Ramos (cell line): Measurements from ENCODE around the gene USP32.

Experiments used
- in situ Hi-C: fragments of 300-500 bp; cut with MboI; formaldehyde crosslinking; loops from one replicate; pipeline ENCODE4 v1.14.3; 2022; ENCODE audit warnings: low sequenced_read_pairs; ENCODE audit not compliant: unreplicated experiment

USP32 gene

GRCh38 chr17:60311186-60311585 lies 80.7 kb downstream of the USP32 start:
- in situ Hi-C loops, result no loop called here

DNA sequence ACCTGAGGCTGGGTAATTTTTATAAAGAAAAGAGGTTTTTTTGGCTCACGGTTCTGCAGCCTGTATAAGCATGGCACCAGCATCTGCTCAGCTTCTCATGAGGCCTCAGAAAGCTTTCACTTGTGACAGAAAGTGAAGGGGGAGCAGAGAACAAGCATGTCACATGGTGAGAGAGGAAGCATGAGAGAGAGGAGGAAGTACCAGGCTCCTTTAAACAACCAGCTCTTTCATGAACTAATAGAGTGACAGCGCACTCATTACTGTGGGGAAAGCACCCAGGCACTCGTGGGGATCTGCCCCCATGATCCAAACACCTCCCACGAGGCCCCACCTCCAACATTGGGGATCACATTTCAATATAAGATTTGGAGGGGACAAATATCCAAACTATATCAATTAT lies 86.8 kb downstream of the USP32 start:
- in situ Hi-C loops, result no loop called here

- in situ Hi-C loops, result no loop called here
Measured at GRCh38 chr17:60304502-60304901, 87.4 kb downstream of the USP32 start.

- in situ Hi-C loops, result no loop called here
Measured at GRCh38 chr17:60303406-60304099, 88.4 kb downstream of the USP32 start.

DNA sequence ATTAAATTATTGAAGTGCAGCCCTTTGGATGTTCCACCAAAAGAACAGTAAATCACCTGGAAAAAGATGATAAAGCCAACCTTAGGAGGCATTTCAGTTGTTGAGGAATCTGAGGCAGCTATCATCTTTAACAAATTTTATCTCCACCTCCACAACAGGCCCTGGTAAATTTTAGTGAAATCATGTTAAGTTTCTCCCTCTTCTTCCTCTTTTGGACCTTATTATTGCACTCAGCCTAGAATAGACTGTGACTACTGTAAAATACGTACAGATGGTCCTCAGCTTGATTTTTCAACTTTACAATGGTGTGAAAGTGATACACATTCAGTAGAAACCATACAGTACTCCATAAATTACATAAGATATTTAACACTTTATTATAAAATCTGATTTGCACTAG lies 90.3 kb downstream of the USP32 start:
- in situ Hi-C loops, result no loop called here

GRCh38 chr17:60300949-60301348 lies 91.0 kb downstream of the USP32 start:
- in situ Hi-C loops, result no loop called here

GRCh38 chr17:60300011-60300410 lies 91.9 kb downstream of the USP32 start:
- in situ Hi-C loops, result no loop called here

GRCh38 chr17:60297760-60298401 lies 94.1 kb downstream of the USP32 start:
- in situ Hi-C loops, result no loop called here

- in situ Hi-C loops, result no loop called here
Measured at GRCh38 chr17:60296177-60296576, 95.8 kb downstream of the USP32 start.

DNA sequence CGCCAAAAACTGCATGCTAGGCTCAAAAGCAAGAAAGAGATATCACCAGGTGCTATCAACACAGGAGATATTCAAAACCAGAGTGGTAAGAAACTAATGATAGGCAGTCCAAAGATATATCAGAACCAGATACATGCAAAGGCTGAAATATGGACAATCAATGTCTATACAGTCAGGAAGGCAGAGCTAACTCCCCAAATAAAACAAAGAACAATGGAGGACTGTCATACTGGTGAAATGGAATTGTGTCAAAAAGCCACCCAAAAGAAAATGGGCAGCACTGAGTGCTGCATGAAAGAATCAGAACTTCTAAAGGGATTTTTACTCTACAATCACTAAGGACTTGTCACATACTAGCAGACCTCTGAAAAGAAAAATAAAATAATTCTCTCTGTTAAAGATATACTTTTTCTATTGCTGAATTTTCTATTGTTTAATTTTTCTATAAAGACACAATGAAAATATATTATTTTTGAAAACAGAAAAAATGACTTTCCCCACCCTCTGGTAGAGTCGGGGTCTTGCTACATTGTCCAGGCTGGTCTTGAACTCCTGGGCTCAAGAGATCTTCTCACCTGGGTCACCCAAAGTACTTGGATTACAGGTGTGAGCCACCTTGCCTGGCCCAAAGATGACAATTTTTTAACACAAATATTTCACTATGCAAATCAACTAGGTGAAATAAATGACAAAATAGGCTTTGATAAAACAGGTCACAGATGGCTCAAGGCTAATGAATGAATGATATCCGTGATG lies 98.2 kb downstream of the USP32 start:
- in situ Hi-C loops, result no loop called here

DNA sequence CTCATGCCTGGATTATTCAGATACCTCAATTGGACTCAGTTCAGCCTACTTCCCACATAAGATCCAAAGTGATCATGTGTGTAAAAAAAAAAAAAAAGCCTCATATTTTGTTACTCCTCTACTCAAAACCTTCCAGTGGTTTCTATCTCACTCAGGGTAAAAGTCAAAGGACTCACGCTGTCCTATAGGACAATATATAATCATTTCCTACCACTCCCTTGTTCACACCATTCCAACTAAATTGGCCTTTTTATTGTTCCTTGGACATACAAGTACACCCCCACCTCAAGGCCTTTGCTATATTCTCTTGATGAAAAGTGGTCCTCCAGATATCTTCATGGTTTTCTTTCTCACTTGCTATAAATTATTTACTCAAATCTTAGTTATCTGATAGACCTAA lies 99.2 kb downstream of the USP32 start:
- in situ Hi-C loops, result no loop called here

DNA sequence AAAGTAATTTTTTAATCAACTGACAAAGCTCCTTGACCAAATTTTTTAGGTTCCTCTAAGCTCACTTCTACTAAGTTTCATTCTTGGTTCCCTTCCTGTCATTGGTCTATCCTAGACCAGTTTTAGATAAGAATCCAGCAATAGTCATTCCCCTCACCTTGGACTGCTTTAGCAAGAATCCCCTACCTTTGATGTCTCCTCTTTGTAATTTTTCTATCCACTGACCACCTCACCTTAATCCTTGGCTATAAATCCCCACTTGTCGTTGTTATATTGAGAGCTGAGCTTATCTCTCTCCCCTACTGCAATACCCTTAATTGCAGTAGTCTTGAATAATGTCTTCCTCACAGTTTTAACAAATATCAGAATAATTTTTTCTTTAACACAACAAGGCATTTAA lies 107.2 kb downstream of the USP32 start:
- in situ Hi-C loops, result no loop called here

DNA sequence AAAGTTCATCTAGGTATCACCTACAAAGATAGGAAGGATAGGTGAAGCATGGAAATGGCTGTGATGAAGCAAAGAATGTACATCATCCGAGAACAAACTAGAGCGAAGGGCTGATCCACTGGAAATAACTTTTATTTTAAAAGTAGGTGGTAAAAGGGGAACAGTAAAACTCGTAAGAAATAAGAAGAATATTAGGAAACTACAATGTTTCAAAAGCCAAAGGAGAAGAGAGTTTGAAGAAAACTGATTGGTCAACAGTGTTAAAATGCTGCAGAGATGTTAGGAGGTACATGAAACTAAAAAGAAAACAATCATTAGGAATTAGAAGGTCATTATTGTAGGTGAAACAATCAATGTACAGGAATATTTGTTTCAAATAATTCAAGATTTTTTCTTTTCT lies 108.1 kb downstream of the USP32 start:
- in situ Hi-C loops, result no loop called here

DNA sequence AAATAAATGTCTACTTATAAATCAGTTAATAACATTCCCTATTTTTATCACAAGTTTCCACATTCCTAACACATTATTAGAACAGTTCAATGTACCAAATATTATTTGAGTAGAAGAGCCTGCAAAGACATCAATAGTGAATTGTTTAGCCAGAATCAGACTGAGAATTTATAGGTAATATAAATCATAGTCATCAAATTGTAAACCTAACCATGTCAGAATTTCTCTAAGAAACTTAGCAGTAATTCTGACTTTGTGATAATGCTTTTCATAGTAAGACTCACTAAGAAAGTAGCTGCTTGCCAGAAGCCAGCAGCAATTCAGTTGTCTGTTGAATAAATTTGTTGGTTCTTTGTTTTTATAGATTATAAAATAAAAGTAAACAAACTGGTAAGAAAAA lies 111.3 kb downstream of the USP32 start:
- in situ Hi-C loops, result no loop called here

GRCh38 chr17:60278237-60278636 lies 113.7 kb downstream of the USP32 start:
- in situ Hi-C loops, result no loop called here

DNA sequence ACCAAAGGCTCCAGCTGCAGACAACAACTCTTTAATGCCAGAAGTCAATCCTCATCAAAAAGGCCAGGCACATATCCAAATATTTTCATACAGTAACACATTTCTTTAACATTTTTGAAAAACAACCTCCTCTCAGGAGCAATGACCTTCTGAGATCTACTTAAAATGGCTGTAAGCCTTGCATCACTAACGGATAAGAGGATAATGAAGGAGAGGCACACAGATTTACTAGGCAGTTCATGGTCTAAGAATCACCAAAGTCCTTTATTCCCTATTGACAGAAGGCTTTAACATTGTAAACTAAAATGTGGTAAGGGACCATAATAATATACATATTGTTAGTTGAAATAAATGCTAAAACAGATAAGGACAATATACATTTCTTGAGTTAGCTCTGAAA lies 114.7 kb downstream of the USP32 start:
- in situ Hi-C loops, result no loop called here

GRCh38 chr17:60269417-60269816 lies 122.5 kb downstream of the USP32 start:
- in situ Hi-C loops, result no loop called here

DNA sequence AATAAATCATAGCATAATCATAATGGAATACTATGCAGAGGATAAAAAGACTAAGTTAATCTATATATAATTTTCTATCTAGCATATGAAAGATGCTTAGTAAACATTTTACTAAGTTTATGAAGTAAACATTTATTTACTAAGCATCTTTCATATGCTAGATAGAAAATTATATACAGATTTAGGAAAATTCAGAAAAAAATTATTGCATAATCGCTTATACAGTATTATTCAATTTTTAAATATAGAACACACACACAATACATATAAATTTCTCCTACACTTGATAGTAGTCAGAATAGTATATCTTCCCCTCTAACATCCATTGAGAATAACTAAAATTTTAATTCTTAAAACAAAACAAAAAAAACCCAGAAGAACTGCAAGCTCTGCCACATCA lies 131.4 kb downstream of the USP32 start:
- in situ Hi-C loops, result no loop called here

DNA sequence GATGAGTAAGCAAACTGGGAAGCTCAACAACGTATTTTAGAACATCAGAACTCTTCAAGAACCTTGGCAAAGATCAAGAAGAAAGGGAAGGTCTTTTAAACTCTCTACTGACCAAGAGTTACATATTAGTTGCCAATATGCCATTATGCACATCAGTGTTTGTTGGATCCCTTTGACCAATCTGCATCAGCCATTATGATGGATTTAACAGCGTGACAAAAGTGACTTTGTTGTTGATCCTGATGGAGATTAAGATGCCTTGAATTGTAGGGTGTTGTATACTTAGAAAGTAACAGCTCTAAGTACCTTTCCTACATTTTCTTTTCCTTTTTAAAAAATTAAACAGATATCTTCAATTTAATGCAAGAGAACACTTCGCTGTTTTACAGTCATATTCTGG lies 133.6 kb downstream of the USP32 start:
- in situ Hi-C loops, result no loop called here

DNA sequence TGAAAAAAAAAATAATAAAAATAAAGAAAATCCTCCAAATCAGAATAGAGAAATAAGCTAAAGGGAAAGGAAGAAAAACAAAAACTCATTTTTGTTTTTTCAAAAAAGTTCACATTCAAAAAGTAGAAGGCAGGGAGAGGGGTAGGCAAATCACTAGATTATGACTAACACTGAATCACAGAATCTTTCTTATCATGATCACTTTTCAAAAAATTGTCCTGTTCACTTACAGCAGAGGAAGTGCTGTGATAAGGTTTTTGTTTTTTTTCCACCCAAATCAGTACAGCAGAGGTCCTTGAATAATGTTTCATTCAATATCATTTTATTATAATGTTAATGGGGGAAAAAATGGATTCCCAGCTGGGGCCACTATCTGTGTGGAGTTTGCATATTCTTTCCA lies 135.8 kb downstream of the USP32 start:
- in situ Hi-C loops, result no loop called here

DNA sequence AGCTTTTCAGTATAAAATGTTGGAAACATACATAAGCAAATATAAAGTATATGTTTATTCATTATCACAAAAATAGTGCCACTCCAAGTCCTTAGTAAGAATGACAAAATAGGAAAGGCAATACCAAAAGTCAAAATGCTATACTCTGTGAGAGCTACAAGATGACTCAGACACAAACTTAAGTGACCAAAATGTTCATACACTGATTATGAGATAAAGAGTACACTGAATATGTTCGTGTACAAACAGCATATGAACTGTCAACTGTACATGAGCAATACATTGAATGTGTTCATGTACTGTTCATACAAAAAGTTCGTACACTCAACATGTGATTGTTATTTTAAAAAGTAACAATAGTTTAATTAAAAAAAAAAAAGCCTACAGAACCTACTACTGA lies 138.9 kb downstream of the USP32 start:
- in situ Hi-C loops, result no loop called here

DNA sequence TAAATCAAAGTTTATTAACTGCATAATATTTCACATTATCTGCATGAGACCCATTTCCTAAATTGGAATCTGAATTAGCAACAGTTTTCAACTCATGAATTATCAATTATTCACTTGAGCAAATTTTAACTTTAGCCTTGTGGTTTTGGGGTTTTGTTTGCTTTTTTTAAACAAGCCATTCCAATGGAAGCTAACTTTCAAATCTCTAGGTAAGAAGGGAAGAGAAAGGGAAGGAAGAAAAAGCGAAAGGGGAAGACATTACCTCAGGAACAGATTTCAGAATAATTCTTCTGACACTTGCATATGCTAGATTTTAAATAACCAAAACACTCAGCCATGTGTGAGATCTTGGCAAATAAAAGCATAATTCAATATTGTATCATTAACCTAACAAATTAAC lies 139.5 kb downstream of the USP32 start:
- in situ Hi-C loops, result no loop called here
